IPS DF 6.9 (cell line): ENCODE results near the gene KLF12.

ENCODE experiments used
- DNase-seq: peaks from one replicate; pipeline ENCODE4 v3.0.0-alpha.2; 2013; ENCODE audit warnings: low read depth, low spot score
- H3K27ac ChIP-seq: one replicate; pipeline ENCODE4 v1.5.1; 2013; ENCODE audit warnings: low read length, control low read depth
- H3K27me3 ChIP-seq: 2 replicates; pipeline ENCODE4 v1.6.1; 2013; ENCODE audit warnings: mild to moderate bottlenecking, low read length; ENCODE audit not compliant: control insufficient read depth, insufficient read depth
- H3K36me3 ChIP-seq: 2 replicates; pipeline ENCODE4 v1.6.1; 2013; ENCODE audit warnings: low read length; ENCODE audit not compliant: control insufficient read depth, insufficient read depth
- H3K4me1 ChIP-seq: 2 replicates; pipeline ENCODE4 v1.6.1; 2013; ENCODE audit warnings: low read length; ENCODE audit not compliant: control insufficient read depth, insufficient read depth
- H3K4me3 ChIP-seq: 2 replicates; pipeline ENCODE4 v1.5.1; 2013; ENCODE audit warnings: mild to moderate bottlenecking, low read length
- H3K9me3 ChIP-seq: 2 replicates; pipeline ENCODE4 v1.6.1; 2013; ENCODE audit warnings: low read length, inconsistent platforms; ENCODE audit not compliant: control insufficient read depth, insufficient read depth
- WGBS: extraction: QIAGEN DNeasy Blood & Tissue Kit; methylation state at CpG from one replicate; pipeline ENCODE4 v1.1.7; 2013; ENCODE audit warnings: mixed read lengths, missing lambda C conversion rate; ENCODE audit not compliant: insufficient read length, insufficient coverage; 5-methylcytosine and 5-hydroxymethylcytosine counted together

KLF12 gene

DNA sequence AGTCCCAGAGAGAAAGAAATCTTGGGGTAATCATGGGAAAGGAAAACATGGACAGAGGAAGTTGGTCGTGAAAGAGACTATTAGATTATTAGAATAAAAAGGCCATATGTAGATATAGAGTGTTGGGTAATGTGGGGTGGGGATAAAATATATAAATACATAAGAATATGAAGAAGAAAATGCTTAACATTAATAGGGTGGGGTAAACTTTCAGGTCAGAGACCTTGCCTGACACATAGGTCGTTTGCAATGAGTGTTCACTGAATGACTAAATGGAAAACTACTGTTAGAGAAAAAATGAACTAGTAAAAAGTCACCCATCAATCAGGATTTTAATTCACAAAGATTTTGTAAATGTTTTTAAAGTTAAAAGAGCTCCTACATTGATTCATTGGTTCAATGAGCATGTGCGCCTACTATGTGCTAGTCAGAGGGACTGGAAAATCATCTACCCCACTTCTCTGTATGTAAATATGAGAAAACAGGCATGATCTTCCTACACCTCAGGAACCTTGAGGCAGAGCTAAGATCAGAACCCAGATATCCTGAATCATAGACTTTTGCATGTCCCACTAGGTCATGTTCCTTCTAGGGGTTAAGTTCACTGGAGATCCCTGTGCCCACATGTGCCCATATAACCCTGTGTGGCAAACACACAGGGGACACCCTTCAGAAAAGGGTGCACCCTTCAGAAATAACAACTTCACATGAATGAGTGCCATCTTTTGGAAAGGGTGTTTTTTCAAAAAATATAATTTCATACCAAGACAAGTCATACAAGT is 24.6 kb upstream of the KLF12 start:
- DNase-seq = no peak
- no peak overlapping the region for H3K4me3 ChIP-seq
- no peaks in the 10 kb centered on the region for H3K27me3 ChIP-seq
- 100% methylated on average over 1 of the region's 3 CpGs for WGBS
- no peak overlapping the region for H3K27ac ChIP-seq
- H3K4me1 ChIP-seq = no peaks in the 10 kb centered on the region
- H3K36me3 ChIP-seq = no peaks in the 10 kb centered on the region
- H3K9me3 ChIP-seq = no peaks in the 10 kb centered on the region

DNA sequence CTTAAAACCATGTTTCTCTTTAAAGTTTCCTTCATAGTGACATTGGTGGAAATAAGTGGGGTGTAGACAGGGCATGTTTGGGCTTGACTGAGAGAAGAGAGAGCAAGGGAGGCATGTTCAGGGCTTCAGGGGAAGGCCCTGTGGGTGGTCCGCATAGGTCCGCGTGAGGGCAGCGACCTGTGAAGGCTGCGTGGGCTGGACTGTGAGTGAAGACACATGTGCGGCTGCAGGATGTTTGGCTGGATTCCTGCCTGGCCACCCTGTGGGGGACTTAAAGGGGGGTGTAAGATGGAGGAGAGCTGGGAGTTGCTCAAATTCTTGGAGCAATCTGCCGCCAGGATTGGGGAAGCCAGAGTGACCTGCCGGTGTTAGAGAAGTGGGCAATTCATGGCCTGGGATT is 23.8 kb upstream of the KLF12 start:
- H3K27me3 ChIP-seq = no peaks in the 10 kb centered on the region

DNA sequence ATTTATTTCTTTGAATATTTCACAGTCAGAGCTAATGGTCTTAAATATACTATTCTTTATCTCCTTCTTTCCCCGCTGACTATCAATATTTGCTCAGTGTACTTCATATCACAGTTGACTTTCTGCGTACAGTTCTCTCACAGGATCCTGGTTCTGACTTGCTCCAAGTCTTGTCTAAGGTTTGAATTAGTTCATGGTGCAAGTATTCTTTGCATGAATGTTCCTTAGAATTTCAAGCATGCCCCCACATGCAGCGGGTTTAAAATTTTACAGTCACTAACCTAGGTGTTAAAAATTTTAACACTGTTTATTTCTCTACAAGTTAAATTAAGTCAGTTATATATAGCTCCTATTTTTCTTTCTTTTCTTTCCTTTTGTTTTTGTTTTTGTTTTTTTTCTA is 20.8 kb upstream of the KLF12 start:
- peaks cover 3% of the 10 kb centered on the region; the same call in 1 of the 2 replicates for H3K4me1 ChIP-seq
- H3K36me3 ChIP-seq = no peaks in the 10 kb centered on the region
- no peak overlapping the region for H3K27ac ChIP-seq
- WGBS = no CpG with 5 or more reads among the region's 3 CpGs
- DNase-seq = no peak
- no peaks in the 10 kb centered on the region for H3K27me3 ChIP-seq
- H3K9me3 ChIP-seq = no peaks in the 10 kb centered on the region
- H3K4me3 ChIP-seq = no peak overlapping the region

More for the DNA sequence above, 23.8 kb upstream of the KLF12 start:
- no peak for DNase-seq
- Histone ChIP-seq H3K27ac (no peak overlapping the region), H3K36me3 (no peaks in the 10 kb centered on the region), H3K4me1 (peaks cover 3% of the 10 kb centered on the region; the same call in 1 of the 2 replicates), H3K4me3 (no peak overlapping the region), H3K9me3 (no peaks in the 10 kb centered on the region)
- WGBS = no CpG with 5 or more reads among the region's 8 CpGs

DNA sequence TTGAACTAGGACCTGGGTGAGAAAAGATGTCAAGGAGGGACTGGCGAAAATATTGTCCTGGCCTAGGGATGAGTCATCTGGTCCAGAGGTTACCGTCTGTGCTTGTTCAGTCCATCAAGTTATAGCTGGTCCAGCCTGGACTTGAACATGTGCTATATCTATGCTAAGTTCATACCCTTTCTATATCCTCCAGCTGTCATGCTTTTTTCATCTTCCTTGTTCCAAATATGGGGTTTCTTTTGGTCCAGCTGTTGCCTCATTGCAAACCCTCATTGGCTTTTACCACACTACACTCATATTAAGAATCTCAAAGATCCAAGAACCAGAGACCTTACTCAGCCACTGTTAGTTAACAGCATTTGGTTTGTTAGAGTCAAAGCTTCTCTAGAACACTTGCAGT is 19.1 kb upstream of the KLF12 start:
- H3K27me3 ChIP-seq = no peaks in the 10 kb centered on the region
- no peak for DNase-seq
- no peaks in the 10 kb centered on the region for H3K36me3 ChIP-seq
- H3K27ac ChIP-seq = no peak overlapping the region
- H3K4me1 ChIP-seq = peaks cover 3% of the 10 kb centered on the region; the same call in 1 of the 2 replicates
- no peak overlapping the region for H3K4me3 ChIP-seq
- WGBS = no CpG with 5 or more reads among the region's 2 CpGs
- H3K9me3 ChIP-seq = no peaks in the 10 kb centered on the region

DNA sequence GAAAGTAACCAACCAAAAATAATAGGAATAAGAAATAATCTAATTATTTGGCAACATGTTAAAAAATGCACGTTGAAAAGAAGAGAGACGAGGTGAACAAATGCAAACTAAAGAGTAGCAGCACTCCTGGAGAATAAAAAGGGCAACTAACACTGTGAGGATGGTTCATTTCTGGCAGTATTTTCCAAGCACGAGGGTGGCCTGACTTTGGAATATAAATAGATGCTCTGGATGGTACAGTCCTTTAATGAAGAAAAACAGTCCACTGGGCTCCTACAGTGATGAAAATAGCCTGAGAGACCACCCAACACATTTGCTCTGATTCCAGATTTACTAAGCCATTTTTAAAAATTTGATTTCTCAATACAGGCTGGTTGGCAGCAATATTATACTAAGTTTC is 17.7 kb upstream of the KLF12 start:
- H3K36me3 ChIP-seq = no peaks in the 10 kb centered on the region
- no peaks in the 10 kb centered on the region for H3K27me3 ChIP-seq
- H3K4me1 ChIP-seq = peaks cover 3% of the 10 kb centered on the region; the same call in 1 of the 2 replicates
- WGBS = no CpG with 5 or more reads among the region's 3 CpGs
- no peak overlapping the region for H3K4me3 ChIP-seq
- DNase-seq = no peak
- no peak overlapping the region for H3K27ac ChIP-seq
- H3K9me3 ChIP-seq = no peaks in the 10 kb centered on the region

DNA sequence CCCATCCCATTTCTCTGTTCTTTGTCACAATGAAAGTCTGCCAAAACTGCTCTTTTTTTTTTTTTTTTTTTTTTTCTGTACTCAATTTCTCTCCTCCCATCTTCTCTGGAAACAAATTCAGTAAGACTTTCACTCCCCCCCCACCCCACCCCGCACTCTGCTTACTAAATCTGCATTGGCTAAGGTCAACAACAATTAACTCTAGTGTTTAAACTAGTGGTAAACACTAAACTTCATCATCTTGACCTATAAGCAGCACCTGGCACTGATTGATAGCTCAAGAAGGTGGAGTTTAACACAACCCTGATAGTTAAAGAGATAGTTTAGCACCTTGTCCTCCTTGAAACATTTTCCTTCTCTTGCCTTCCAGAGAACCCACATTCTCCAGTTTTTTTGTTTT is 14.1 kb upstream of the KLF12 start:
- H3K27ac ChIP-seq = no peak overlapping the region
- no peak overlapping the region for H3K4me3 ChIP-seq
- H3K9me3 ChIP-seq = no peaks in the 10 kb centered on the region
- no peaks in the 10 kb centered on the region for H3K27me3 ChIP-seq
- DNase-seq = no peak
- peaks cover 2% of the 10 kb centered on the region; the same call in 1 of the 2 replicates for H3K4me1 ChIP-seq
- WGBS = no CpG with 5 or more reads among the region's 1 CpG
- H3K36me3 ChIP-seq = no peaks in the 10 kb centered on the region

DNA sequence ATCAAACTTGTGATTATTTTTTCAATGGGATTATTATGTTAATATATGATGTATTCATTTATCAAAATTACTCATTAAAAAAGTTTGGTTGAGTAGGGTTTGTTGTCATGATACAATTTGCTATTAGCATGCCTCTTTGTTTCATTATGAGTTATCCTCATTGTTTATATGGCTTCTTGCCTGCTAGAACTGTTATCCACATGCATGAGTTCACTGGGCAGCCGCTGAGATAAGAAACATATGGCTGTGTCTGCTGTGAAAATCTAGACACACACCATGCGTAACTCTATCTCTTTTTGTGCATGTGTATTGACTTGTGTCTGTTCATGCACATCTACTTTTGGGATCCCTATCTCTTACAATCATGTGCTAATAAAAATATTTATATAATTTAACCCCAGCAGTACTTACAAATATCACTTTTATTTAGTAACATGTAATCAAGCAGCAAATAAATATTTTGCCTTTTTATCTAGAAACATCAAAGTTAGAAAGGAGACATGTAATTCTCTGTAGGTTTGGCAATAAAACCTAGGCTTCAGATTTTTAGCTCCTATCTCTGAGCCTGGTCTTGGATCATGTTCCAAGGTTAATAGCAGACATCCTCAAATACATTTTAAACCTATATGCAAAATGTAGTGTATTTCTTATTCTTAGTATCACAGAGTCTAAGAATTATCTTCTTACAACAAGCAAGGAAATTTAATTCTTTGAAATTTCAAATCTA is 11.2 kb upstream of the KLF12 start:
- Histone ChIP-seq H3K27ac (no peak overlapping the region), H3K4me1 (no peaks in the 10 kb centered on the region), H3K4me3 (no peak overlapping the region), H3K9me3 (no peaks in the 10 kb centered on the region), H3K27me3 (no peaks in the 10 kb centered on the region), H3K36me3 (no peaks in the 10 kb centered on the region)
- no CpG with 5 or more reads among the region's 2 CpGs for WGBS
- no peak for DNase-seq

DNA sequence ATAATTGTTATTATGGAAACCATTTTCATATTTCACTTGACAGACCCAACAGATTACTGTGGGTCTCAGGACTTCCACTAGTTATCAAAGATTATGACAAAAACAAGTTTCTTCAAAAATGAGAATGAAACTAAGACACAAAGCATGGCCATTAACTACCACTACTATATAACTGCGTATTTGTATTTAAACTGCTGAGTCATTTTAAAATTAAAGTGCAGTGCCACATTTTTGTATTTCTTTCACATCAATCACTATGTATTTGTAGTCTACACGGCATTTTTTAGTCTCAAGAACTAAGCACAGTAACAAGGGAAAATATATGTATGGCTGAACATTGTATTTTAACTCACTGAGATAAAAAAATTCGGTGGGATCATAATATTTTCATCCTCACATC is 10.1 kb upstream of the KLF12 start:
- no peaks in the 10 kb centered on the region for H3K9me3 ChIP-seq
- no CpG with 5 or more reads among the region's 3 CpGs for WGBS
- H3K36me3 ChIP-seq = no peaks in the 10 kb centered on the region
- no peak for DNase-seq
- no peak overlapping the region for H3K27ac ChIP-seq
- H3K27me3 ChIP-seq = no peaks in the 10 kb centered on the region
- no peaks in the 10 kb centered on the region for H3K4me1 ChIP-seq
- H3K4me3 ChIP-seq = no peak overlapping the region

DNA sequence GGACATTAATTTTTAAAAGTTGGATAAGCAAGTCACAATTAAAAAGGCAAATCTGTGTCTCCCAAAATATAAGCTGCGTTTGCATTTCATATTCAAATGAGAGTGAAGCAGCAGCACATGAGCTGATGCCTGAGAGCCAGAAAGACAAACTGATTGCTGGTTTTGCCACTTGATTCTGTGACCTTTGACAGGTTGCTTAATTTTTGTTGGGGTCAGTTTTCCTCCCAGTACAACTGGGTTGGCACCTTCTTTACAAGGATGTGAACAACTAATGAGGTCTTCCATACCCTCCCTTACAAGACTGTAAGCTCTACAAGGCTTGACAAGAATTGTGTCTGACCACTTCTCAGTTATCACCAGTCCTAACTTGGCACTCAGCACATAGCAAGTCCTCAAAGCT is 8.1 kb upstream of the KLF12 start:
- no peak for DNase-seq
- H3K27me3 ChIP-seq = no peaks in the 10 kb centered on the region
- WGBS = no CpG with 5 or more reads among the region's 1 CpG
- H3K4me1 ChIP-seq = no peaks in the 10 kb centered on the region
- no peaks in the 10 kb centered on the region for H3K9me3 ChIP-seq
- no peaks in the 10 kb centered on the region for H3K36me3 ChIP-seq
- no peak overlapping the region for H3K4me3 ChIP-seq
- H3K27ac ChIP-seq = no peak overlapping the region

DNA sequence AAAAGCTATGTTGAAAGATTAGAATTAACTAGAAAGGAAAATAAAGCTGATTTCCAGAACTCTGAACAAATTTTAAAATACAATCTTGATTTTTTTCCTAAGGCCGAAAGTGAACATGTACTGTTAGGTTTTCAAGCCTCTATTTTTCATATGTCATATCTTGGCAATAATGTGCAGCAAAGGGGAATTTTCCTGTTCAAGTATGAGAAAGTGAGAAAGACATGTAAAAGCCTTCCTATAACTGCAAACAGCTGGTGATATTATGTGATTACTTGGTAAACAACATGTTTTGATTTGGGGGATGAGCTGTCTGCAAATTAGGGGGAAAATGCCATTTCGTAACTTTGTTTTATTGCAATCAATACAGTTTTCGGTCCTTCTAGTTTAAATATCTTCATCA is 4.0 kb upstream of the KLF12 start:
- Histone ChIP-seq H3K27ac (no peak overlapping the region), H3K9me3 (no peaks in the 10 kb centered on the region), H3K36me3 (no peaks in the 10 kb centered on the region), H3K4me1 (no peaks in the 10 kb centered on the region), H3K4me3 (no peak overlapping the region), H3K27me3 (no peaks in the 10 kb centered on the region)
- WGBS = no CpG with 5 or more reads among the region's 3 CpGs
- no peak for DNase-seq
